Amniotic stem cell (primary cell): ENCODE results near the gene SYT9.

Experiments
- DNase-seq: peaks from one replicate; lab custom pipeline; 2025; lab: John Stamatoyannopoulos, UW

The SYT9 gene

DNA sequence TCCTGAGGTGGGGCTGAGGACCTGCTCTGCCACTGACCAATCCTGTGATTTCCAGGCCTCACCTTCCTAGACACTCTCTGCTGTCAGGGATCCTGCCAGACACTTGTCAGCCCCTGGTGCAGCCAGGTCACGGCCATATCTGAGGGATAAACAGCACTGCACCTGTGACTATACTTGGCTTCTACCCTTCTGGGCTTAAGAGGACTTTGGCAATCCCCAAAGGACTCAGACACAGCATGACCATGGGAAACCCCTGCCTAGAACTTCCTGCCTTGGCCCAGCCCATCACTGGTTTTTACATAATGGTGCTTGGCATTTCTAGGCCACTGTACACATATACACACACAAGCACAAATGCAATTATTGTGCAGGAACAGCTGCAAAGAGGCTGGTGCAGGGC lies 222.0 kb downstream of the SYT9 start:
- DNase-seq = no peak

DNA sequence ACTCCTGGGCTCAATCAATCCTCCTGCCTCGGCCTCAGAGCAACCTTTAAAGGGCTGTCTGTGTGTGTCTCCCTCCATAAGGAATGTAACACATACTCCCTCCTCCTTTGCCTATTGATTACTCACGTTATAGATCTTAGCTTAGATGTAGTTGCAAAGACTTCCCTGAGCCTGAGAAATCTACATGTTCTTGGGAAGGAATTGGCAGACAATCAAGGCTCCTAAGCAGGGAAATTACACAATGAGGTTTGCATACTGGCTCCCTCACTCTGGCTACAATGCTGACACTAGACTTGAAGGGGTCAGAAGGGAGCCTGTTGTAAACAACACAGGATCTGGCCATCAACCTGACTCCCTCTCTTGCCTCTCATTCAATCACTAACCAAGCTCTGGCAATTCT lies 228.4 kb downstream of the SYT9 start:
- DNase-seq = no peak

DNA sequence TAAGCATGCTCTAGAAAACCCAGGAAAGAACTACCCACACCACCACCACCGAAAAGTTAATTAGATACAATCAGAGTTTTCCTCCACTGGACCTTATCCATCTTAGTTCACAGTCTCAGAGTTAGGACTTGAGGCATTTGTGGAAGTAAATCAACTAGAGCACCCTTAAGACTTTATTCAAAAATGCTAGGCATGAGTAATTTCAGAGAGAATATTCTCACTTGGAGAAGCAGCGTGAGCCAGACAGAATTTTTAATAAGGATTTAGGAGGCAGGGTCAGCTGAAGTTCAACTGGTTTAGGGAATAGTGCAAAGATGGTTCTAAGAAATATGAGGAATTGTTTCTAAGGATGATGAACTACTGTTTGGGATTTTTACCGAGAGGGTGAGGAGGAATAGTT lies 232.4 kb downstream of the SYT9 start:
- DNase-seq = no peak

DNA sequence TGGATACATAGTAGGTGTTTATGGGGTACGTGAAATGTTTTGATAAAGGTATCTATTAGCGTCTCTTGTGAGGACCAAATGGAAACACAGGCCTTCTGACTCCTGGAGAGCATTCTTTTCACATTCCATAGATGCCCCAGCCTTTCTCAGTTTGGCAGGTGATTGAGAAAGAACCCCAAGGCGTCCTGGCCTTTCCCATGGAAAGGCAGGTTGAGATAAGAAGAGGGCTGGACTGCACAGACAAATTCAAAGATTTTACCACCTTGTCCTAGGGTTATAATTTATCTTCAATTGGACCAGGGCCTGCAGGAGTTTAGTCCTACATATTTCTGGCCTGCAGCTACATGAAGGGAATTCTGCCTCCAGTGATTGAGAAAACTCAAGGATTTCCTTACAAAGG lies 232.9 kb downstream of the SYT9 start:
- DNase-seq = no peak

DNA sequence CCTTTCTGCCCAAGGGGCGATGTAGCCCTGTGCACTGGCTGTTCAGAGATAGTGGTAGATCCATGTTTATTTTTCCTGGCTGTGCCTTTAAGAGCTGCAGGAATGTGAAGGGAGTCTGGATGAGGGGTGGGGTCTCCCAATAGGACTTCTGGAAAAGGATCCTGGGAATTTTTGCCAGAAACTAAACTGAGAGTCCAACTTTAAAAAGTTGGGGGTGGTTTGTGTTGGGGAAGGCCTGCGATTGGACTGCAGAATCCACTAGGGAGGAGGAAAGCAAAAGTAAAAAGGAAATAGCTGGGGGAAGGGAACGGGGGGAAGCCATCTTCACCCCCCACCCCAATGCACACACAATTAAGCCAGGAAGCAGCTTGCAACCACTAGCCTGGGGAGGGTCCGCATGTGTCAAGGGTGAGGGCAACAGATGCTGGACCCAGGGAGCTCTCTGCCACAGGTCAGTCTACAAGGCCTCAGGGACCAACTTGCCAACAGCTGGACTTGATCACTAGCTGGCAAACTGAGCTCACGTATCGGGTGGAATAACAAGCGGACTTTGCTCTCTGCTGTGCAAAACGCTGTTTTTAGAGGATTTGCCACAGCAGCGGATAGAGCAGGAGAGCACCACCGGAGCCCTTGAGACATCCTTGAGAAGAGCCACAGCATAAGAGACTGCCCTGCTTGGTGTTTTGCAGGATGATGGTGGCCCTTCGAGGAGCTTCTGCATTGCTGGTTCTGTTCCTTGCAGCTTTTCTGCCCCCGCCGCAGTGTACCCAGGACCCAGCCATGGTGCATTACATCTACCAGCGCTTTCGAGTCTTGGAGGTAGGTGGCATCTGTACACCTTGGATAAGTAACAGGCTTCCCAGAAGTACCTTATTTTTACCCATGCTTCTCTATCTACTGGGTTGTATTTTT lies 233.7 kb downstream of the SYT9 start, which contains the start of gene OLFML1:
Gene OLFML1 (plus strand): TSS at position 321 of the 912 bp plus-strand sequence. CDS start 370 bp downstream, at position 691.
- no peak for DNase-seq

- no peak for DNase-seq
Observed at GRCh38 chr11:7486098-7486780, 234.5 kb downstream of the SYT9 start.

GRCh38 chr11:7486781-7487140 lies 235.1 kb downstream of the SYT9 start:
- no peak for DNase-seq

DNA sequence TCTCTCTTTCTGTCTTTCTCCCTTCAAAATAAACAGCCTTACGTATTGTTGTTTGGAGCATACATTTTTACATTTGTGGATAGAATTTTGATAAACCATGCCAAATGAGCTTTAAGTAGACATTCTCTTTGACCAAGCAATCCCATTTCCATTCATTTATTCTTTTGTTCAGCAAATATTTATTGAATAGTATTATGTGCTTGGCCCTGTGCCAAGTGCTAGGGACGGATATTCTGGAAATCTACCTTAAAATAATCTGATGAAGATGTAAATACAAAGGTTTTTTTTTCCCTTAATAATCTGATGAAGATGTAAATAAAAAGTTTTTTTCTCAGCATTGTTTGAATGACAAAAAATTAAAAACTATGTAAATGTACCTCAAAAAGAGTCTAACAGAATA lies 235.7 kb downstream of the SYT9 start:
- no peak for DNase-seq

DNA sequence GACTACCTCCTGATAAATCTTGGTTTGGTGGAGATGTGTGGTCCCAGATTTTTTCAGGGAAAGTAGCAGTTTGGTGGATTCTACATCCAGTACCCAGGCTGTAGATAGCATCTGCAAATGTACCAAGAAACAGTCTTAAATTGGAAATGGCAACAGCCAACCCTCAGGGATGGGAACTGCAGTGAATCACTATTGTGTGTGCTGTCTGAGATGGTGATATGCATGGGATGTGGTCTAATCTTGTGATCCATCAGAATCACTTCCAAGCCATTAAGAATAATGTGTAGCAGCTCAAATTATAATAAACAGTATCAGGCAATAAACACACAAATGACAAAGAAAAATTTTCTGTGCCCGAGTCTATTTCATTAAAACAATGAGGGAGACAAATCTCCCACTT lies 237.0 kb downstream of the SYT9 start:
- no peak for DNase-seq

DNA sequence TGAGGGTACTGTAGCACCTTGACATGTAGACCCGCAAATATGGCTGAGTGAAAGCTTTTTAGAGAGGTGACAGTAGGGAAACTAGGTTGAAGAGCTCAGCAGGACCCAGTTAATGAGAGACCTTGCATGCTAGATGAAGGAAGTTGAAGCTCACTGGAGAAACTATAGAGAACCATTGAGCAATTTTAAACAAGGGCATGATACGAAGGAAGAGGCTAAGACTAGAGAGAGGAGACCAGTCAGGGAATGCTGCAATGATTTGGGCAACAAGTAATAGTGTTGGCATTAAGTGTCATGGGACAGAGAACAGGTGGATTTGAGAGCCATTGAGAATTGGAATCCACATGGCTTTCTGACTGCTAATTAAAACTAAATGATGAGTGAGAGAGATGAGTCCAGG lies 237.7 kb downstream of the SYT9 start:
- no peak for DNase-seq

GRCh38 chr11:7490054-7490453 lies 238.3 kb downstream of the SYT9 start:
- no peak for DNase-seq

DNA sequence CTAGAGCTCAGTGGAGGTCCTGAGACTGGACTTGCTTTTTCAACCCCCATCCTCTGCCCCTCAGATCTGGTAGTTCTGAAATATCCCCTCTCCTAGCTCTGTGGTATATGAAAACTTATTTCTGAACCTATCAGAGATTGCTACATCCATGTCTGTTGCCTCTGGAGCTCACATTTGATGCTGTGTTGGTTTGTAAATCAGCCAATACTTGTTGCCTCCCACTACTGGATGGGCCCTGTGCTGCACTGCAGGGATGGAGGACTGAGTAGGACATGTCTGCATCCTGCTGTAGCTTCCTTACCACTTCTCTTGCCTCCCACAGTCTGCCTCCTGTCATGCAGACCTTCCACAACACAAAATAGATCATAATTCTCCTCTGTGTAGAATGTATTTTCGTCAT lies 238.8 kb downstream of the SYT9 start:
- no peak for DNase-seq

GRCh38 chr11:7492253-7492652 lies 240.5 kb downstream of the SYT9 start:
- DNase-seq = no peak

DNA sequence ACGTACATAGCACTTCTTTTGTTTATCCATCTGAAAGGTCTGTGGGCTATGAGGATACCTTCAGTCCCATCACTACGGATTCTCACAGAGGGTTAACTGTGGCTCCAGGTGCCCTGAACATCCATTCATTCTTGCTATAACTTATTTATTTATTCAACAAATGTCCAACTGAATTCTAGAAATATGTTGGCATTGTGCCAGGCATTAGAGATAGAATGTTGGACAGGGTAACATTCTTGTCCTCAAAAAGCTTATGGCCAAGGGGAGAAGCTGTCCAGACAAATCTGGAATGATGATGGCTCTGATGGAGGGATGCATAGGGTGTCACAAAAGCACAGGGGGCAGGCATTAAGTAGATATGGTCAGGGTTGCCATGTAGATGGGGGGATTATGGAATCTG lies 242.0 kb downstream of the SYT9 start:
- no peak for DNase-seq

- no peak for DNase-seq
Observed at GRCh38 chr11:7494086-7494745, 242.5 kb downstream of the SYT9 start.

DNA sequence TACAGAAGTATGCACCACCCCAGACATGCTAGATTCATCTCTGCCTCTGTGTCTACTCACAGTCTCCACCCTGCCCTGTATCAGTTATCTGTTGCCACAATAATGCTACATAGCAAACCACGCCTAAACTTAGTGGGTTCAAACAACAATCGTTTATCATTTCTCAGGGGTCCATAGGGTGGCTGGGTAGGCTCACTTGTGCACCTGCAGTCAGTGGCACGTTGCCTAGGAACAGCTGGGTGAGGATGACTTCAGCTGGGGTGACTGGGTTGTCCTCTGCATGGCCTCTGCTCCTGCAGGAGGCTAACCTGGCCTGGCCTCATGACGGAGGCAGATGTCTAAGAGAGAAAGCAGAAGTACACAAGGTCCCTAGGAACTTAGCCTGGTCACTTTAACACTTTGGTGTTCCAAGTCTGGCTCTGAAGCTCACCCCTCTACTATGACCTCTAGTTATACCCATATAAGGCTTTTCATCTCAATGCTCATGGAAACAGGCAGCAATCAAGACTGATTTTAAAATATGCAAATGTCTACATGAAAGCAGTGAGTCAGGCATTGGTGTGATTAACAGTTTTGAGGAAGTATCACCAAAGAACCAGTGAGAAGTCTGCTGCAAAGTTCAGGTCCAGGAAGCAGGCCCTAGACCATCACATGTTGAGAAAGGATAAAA lies 244.3 kb downstream of the SYT9 start:
- no peak for DNase-seq

DNA sequence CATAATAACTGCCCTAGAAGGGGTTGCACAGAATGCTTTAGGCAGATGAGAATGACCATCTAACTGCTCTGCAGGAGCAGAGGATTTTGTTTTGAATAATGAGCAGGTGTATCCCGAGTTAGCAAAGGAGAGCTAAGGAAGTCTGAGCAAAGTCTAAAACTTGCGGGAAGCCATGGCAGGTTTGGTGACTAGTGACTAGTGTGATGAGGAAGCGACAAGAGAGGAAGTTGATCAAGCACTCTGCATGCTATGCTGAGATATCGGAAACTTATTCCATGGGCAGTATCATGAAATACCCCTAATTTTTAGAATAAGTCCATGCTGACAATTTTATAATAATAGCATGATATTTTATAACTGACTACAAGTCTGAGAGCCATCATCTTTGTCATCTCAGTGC lies 246.5 kb downstream of the SYT9 start:
- DNase-seq = no peak

DNA sequence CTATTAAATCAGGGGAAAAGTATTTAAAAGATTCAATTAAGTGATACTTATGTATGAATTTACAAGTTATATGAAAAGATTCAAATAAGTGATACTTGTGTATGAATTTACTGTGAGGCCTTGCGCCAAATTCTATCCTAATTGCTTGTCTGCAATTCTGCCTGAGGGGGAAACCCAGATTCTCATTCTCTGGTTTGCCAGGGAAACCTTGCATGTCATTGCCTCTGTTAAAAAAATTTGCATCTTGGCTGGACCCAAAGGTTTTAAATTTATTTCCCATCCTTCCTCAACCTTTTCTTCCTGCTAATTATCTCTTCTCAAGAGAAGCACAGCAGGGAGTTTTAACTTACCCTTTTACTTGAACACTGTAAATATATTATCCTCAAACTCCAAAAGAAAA lies 247.4 kb downstream of the SYT9 start:
- no peak for DNase-seq

DNA sequence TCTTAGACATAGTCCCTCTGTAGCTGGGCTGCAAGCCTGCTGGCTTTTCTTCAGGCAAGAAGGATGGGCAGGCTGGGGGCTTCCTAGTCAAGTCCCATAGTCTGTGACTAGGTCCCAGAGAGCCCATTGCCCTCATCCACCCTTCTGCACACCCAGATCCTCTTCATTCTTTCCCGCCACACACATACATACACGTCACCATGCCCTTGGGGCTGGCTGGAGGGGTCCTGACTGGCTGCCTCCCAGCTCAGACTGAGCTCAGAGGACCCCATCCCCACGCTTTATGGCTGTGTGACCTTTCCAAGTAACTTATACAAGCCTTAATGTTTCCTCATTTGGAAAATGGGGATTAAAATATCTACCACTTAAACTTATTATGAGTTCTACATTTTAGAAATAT lies 248.5 kb downstream of the SYT9 start:
- no peak for DNase-seq

GRCh38 chr11:7501251-7501650 lies 249.5 kb downstream of the SYT9 start:
- DNase-seq = no peak

DNA sequence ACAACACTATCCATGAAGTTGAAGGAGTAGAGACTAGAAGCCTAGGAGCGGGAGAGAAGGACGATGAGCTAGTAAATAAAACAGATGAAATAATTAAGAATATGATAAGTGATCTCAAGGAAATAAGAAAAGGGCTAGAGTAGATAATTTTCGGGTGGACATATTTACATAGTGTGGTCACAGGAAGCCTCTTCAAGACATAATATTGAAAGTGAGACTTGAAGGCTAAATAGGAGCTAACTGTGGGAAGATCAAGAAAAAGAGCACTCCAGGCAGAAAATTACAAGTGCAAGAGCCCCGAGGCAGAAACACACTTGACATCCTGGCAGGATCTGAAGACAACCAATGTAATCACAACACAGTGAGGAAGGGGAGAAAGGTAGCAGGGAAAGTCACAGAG lies 250.2 kb downstream of the SYT9 start:
- no peak for DNase-seq

- DNase-seq = no peak
Observed at GRCh38 chr11:7506243-7506642, 254.5 kb downstream of the SYT9 start.
